CD1c-positive myeloid dendritic cell (primary cell): ENCODE results near the gene CIPC.

Source experiments
- DNase-seq: peaks from one replicate; pipeline ENCODE4 v3.0.0-alpha.2; 2016; ENCODE audit errors: extremely low spot score

CIPC gene

DNA sequence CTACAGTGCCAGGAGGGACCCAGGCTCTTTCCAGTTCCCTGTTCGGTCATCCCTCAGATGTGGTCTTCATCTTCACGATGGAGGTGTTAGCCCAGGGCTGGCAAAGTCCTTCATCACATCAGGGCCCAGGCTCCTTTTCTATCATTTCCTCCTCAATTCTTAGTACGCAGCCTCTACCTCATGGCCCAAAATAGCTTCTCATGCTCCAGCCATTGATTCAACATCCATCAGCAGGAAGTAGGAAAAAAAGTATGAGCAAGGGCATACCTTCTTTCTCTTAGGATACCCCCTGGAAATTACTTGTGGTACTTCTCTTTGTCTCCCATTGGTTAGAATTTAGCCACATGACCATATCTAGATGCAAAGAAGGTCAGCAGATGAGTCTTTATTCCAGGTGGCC is 55.7 kb downstream of the CIPC start:
- DNase-seq: no peak

DNA sequence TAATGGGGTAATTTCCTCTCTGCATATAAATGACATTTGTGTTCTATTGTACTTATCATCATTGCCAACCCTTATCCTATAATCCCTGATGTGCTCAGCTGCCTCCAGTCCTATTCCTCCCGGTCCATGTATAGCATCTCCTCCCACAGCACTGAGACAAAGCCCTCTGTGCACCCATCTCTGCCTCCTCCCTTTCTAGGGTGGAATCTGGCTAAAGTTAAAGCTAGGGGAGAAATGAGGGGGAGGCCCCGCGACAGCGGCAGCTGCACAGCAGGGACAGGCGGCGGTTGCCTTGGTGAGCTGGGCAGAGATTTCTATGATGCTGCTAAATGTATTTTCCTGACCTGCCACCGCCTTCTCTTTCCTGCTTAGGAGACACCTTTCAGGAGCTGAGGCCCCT is 56.4 kb downstream of the CIPC start:
- no peak for DNase-seq

DNA sequence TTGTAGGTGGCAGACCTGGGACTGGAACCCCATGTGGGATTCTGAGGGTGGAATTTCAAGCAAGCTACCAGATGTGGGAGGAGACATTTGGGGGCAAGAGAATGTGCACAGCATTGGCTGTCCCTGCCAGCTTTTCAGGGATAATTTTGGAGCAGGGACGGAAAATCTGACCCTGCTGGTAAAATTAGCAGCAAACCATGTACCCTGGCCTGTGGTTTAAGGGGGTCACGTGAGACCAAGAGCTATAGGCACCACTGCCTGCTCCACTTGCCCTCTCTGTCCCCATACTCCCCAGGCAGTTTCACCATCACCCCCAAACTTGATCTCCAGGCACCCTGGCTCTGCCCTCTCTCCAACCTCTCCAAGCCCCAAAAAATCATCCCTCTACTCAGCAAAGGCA is 57.0 kb downstream of the CIPC start:
- DNase-seq: no peak

DNA sequence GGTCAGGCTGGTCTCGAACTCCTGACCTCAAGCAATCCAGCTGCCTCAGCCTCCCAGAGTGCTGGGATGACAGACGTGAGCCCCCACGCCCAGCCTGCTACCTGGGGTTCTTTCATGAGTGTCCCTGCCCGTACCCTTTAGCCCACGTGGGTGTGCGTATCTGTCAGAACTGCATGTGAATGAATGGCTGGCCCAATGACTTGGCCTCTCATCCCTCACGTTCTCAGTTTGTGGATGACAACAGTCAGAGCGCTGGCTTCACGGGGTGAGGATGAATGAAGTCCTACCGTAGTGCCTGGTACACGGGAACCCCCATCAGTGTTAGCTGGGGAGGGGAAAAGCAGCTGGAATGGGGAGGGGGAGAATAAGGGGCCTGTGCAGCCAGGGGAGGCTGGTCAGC is 59.7 kb downstream of the CIPC start:
- no peak for DNase-seq

DNA sequence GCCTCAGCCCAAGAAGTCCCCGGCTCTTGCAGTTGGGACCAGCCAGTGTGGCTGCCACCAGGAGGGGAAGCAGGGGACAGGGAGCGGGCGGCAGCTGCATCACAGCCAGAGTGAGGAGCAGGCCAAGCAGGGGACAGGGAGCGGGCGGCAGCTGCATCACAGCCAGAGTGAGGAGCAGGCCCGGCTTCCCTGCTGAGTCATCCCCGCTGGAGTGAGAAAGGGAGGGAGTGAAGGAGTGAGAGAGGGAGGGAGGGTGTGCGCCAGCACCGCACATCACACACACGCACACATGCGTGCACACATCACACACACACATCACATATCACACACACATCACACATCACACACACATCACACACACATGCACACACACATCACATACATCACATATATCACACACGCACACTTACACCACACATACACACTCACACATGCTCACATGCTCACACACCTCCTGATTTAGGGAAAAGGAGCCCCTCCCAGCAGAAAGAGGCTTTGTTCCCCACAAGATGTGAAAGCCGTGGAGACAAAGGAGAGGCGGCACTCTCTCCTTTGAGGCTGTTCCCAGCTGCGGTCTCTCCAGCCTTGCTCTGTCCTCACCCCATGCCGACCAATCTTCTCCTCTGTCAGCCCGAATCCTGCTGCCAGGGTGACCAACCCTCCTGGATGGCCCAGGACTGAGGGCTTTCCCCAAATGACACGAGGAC is 60.3 kb downstream of the CIPC start:
- no peak for DNase-seq

DNA sequence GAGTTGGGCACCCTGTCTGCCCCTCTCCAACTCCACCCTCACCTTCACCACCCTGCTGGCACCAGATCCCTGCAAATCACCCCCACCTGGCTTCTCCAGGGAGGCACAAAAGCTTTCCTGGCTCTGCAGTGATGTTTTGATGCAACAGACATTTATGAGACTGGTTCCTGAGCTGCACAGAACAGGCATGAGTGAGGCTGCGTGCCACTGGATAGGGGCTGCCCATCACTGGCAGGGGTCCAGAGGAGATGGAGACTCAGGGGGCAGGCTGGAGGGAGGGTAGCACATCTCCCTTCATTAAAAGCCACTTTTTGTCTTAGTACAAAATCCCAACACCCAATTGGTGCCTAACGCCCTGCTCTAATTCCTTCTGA is 60.8 kb downstream of the CIPC start:
- DNase-seq: no peak

DNA sequence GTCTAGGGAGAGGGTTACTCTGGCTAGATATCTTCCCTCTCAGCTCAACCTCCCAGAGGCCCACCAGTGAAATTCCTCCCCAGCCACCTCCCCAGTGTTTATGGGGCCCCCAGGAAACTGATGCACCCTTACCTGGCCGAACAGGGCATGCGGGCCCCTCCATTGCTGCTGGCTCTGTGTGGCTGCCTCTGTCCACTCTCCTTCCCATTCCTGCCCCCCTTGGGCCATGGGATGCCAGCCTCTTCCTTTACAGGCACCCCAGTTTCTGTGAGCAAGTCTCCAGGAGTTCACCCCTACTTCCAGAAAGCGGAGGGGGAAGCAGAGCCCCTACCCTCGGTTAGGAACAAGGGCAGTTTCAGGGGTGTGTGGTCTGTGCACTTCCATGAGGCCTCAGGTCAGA is 63.0 kb downstream of the CIPC start:
- no peak for DNase-seq
